ENCODE data around the gene FGF14. TPM values are rescaled to one million over a fixed set of nuclear protein-coding genes. Genes with fewer than 3 reads are reported as not detected.

Gene FGF14
- total RNA-seq, result under 0.01 TPM in 1 of 2 replicates, not detected in the other

DNA sequence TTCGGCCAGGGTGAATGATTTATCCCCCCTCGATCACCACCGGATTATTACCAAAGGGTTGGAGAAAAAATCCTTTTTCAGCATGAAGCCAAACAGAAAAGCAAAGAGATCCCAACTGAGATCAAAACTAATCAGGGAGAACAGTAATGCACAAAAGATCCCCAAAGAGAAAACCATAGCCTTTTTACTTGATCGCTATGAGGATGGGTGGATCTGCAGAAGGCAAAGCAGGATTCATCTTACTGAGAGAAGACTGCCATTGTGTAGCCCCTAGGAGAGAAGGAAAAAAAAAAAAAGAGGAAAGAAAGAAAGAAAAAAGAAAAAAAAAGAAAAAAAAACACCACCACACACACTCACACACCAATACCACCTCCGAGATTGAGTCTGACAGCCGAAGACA is at the start of gene FGF14:
Gene FGF14 (minus strand): TSS at position 283 of the 400 bp plus-strand sequence.
- Histone ChIP-seq H3K27me3 (ENCODE audit: control insufficient read depth, insufficient read depth, low read length) (peaks cover 11% of the 10 kb centered on the region), H3K36me3 (ENCODE audit: control insufficient read depth, insufficient read depth, low read length) (no peaks in the 10 kb centered on the region), H3K4me3 (ENCODE audit: low read depth, low read length) (peak within 1 kb of the TSS; percentile 57)
- no peak for DNase-seq (ENCODE audit: low read depth)
- no peak for TF ChIP-seq CTCF (IDR thresholded peaks at IDR 0.05; ENCODE audit: insufficient read depth, low read length, poor library complexity, severe bottlenecking)

DNA sequence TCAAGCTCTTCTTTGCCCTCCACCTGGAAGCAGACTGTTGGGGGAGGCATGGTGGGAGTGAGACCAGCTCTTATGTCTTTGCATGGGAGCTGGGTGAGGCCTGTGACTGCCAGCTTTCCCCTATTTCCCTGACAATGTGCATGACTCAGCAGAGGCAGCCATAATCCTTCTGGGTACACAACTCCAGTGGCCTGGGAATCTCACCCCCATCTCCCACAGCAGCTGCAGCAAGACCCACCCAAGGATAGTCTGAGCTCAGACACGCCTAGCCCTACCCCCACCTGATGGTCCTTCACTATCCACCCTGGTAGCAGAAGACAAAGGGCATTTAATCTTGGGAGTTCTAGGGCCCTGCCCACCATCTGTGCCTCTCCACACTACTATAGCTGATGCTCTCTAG is 41.4 kb upstream of the FGF14 start:
- Histone ChIP-seq H3K27me3 (ENCODE audit: control insufficient read depth, insufficient read depth, low read length) (no peaks in the 10 kb centered on the region), H3K36me3 (ENCODE audit: control insufficient read depth, insufficient read depth, low read length) (no peaks in the 10 kb centered on the region), H3K4me3 (ENCODE audit: low read depth, low read length) (no peak overlapping the region)
- DNase-seq (ENCODE audit: low read depth), result no peak
- no peak for TF ChIP-seq CTCF (IDR thresholded peaks at IDR 0.05; ENCODE audit: insufficient read depth, low read length, poor library complexity, severe bottlenecking)

DNA sequence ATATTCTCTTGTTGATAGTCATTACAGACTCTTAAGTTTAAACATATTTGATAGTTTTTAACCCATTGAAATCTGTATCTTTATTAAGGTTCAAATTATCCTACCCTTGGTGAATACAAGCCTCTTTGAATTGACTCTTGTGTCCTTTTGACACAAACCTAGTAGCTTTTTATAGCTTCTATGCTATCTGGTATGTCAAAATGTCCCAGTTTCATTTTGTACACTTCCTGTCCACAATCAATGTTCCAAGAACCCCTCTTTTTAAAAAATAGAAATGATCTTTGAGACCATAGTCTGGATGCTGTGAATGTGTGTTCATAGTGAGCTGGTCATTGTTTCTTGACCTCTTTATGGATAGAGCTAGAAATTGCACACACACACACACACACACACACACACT is 39.2 kb upstream of the FGF14 start:
- TF ChIP-seq CTCF (IDR thresholded peaks at IDR 0.05; ENCODE audit: insufficient read depth, low read length, poor library complexity, severe bottlenecking), result no peak
- H3K4me3 ChIP-seq (ENCODE audit: low read depth, low read length), result no peak overlapping the region
- H3K27me3 ChIP-seq (ENCODE audit: control insufficient read depth, insufficient read depth, low read length), result no peaks in the 10 kb centered on the region
- no peaks in the 10 kb centered on the region for H3K36me3 ChIP-seq (ENCODE audit: control insufficient read depth, insufficient read depth, low read length)
- no peak for DNase-seq (ENCODE audit: low read depth)

DNA sequence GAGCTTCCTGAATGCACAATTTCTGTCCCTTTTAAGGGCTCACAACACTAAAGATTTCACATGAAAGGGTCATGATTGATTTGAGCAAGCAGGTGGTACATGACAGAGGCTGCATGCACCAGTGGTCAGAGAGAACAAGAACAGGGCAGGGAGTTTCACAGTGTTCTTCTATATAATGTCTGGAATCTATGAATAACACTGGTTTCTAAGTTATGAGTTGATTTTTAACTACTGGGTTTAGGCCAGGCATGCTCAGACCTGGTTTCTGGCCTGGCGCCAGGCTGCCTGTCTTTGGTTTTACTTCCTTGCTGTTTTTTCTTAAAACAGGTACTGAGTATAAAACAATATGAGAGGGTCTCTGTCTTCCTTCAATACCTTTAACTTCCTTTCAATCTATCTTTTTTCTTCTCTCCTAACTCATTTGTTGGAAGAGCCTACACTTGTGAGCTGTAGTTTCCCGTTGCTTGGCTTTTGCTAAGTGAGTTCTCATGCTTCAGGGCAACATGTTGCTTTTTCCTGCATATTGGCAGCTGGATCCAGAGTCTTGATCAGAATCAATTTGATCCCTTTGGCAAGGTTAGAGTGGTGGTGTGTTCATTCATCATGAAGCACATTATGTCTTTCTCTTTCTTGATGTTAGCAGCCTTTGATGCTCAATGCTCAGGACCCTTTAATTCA is 38.5 kb upstream of the FGF14 start:
- no peak for TF ChIP-seq CTCF (IDR thresholded peaks at IDR 0.05; ENCODE audit: insufficient read depth, low read length, poor library complexity, severe bottlenecking)
- H3K4me3 ChIP-seq (ENCODE audit: low read depth, low read length), result no peak overlapping the region
- H3K27me3 ChIP-seq (ENCODE audit: control insufficient read depth, insufficient read depth, low read length), result no peaks in the 10 kb centered on the region
- peak; percentile 81 for DNase-seq (ENCODE audit: low read depth)
- H3K36me3 ChIP-seq (ENCODE audit: control insufficient read depth, insufficient read depth, low read length), result no peaks in the 10 kb centered on the region

- DNase-seq (ENCODE audit: low read depth), result no peak
- no peak for TF ChIP-seq CTCF (IDR thresholded peaks at IDR 0.05; ENCODE audit: insufficient read depth, low read length, poor library complexity, severe bottlenecking)
- no peaks in the 10 kb centered on the region for H3K36me3 ChIP-seq (ENCODE audit: control insufficient read depth, insufficient read depth, low read length)
- no peak overlapping the region for H3K4me3 ChIP-seq (ENCODE audit: low read depth, low read length)
- no peaks in the 10 kb centered on the region for H3K27me3 ChIP-seq (ENCODE audit: control insufficient read depth, insufficient read depth, low read length)
These were observed 20.8 kb upstream of the FGF14 start for GRCh38 chr13:102422690-102423089.
